Measurements from ENCODE around the gene HEG1.
"Not testable (repeated sequence)": the region's sequence is repeated elsewhere in the genome, so short reads cannot be mapped to it uniquely, and the experiment has no call there.

HEG1 gene, protein sequence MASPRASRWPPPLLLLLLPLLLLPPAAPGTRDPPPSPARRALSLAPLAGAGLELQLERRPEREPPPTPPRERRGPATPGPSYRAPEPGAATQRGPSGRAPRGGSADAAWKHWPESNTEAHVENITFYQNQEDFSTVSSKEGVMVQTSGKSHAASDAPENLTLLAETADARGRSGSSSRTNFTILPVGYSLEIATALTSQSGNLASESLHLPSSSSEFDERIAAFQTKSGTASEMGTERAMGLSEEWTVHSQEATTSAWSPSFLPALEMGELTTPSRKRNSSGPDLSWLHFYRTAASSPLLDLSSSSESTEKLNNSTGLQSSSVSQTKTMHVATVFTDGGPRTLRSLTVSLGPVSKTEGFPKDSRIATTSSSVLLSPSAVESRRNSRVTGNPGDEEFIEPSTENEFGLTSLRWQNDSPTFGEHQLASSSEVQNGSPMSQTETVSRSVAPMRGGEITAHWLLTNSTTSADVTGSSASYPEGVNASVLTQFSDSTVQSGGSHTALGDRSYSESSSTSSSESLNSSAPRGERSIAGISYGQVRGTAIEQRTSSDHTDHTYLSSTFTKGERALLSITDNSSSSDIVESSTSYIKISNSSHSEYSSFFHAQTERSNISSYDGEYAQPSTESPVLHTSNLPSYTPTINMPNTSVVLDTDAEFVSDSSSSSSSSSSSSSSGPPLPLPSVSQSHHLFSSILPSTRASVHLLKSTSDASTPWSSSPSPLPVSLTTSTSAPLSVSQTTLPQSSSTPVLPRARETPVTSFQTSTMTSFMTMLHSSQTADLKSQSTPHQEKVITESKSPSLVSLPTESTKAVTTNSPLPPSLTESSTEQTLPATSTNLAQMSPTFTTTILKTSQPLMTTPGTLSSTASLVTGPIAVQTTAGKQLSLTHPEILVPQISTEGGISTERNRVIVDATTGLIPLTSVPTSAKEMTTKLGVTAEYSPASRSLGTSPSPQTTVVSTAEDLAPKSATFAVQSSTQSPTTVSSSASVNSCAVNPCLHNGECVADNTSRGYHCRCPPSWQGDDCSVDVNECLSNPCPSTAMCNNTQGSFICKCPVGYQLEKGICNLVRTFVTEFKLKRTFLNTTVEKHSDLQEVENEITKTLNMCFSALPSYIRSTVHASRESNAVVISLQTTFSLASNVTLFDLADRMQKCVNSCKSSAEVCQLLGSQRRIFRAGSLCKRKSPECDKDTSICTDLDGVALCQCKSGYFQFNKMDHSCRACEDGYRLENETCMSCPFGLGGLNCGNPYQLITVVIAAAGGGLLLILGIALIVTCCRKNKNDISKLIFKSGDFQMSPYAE (N-terminal part only)

DNA sequence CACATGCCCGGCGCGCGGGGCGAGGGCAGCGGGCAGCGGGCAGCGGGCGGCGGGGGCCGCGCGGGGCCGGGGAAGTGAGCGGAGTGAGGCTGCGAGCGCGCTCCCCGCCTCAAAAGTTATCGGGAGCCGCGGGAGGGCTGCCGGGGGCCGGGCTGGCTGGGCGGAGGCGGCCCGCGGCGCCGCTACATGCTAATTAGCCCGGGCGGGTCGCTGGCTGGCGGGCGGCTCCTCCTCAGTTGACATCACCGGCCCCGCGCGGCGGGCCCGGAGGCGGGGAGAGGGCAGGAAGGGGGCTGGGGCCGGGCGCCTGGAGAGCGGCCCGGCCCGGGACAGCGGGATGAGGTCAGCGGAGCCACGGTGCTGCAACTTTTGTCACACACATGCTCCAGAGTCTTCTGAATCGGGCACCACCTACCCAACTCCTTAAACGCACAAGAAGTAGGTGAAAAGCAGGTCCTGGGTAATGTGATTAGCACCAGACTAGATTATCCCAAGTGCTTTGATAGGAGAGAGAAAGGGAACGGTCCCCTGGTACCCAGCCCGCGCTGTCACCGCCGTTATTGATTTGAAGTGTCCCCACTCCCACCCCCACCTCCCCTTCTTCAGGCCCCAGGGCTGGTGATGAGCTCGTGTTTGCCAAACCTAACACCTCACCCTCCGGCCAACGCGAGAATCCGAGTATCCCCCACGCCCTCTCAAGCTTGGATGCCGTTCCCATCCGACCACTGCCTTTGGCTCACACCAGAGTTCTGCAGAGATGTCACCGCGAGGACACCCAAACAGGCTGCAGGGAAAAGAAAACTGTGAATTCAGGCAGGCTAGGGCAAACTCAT, at the start of gene HEG1:
HEG1 (minus strand) TSS at position 85 of the 833 bp plus-strand sequence. CDS start 107 bp downstream, outside the sequence.
- DNase-seq: peak; percentile 91

DNA sequence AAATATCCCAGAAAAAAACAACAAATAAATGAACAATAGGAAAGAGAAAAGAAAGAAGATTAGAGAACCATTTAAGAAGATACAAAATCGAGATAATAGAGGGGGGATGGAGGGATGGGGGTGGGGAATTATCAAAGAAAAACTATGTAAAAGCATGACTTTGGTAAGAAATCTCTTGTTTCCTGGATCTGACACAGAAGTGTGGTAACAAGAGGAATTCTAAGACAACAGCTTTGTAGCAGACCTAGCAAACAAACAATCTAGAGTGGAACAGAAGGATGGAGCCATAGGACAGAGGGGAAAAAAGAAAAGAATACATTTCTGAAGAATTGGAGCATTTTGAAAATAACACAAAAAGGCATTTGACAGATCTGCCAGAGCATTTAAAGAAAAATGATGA, 49.3 kb upstream of the HEG1 start:
- no peak for DNase-seq

DNA sequence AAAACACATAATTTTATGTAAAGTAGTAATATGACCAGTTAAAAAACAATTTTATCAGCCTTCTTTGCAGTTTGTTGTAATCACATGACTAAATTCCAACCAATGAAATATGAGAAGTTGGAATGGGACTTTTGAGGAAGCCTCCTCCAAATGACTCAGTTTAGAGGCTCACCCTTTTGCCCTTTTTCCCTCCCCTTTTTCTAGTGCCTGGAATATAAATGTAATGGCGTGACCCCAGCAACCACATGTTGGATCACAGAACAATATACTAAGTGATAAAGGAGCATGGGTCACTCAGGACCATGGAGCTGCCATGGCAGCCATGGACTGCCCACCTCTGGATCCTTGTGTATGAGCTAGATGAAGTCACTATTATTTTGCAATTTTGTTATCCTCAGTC, 48.8 kb upstream of the HEG1 start:
- no peak for DNase-seq

DNA sequence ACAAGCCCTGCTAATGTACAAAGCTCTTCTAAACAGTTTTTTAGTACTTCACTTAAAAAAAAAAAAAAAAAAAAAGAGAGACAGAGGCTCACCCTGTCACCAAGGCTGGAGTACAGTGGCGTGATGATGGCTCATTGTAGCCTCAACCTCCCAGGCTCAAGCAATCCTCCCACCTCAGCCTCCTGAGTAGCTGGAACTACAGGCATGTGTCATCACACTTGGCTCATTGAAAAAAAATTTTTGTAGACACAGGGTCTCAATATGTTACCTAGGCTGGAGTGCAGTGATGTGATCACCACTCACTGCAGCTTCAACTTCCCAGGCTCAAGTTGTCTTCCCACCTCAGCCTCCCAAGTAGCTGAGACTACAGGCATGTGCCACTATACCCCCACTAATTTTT, 47.6 kb upstream of the HEG1 start:
- DNase-seq: no peak

DNA sequence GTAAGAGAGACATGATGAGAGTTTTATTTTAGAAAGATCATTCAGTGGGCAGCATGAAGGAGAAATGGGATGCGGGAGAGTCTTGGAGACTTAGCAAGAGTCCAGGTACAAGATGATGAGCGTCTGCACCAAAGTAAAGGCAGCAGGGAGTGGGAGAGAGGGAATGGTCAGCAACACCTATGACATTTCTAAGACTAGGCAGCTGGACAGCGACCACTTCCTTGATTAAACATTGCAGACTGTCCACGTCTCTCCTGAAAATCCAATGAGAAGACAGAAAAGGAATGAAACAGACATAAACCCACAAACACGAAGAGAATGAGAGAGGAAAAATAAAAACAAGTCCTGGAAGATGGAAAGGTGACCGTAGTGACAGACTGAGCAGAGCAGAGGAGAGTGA, 46.7 kb upstream of the HEG1 start:
- DNase-seq: no peak

DNA sequence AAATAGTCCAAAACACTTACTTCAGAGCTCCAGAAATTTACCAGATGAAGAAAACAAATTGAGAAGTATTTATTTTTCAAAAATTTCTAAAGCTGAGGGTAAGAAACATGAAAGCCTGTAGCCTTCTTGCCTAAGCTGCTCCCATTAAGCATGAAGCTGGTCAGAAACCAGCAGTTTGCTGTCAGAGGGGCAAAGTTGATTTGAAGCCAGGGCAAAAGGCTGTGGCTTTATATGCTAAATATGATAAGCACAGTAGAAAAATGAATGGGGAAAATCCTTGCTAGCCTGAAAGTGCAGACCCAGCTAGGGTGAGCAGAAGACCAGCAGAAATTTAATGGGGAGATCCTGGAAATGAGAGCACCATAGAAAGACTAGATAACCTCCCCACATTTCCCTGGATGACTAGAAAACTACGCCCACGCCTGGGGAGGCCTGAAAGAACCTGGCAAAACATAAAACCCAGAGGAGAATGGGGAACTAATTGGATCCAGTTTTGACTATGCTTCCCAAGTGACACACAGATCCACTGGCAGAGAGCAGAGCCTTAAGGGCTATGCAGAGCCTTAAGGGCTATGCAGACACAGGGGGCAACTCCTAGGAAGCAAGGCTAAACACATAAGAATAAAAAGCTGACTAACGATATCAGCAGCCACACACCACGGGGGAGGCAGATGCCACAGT, 43.0 kb upstream of the HEG1 start:
- DNase-seq: no peak

DNA sequence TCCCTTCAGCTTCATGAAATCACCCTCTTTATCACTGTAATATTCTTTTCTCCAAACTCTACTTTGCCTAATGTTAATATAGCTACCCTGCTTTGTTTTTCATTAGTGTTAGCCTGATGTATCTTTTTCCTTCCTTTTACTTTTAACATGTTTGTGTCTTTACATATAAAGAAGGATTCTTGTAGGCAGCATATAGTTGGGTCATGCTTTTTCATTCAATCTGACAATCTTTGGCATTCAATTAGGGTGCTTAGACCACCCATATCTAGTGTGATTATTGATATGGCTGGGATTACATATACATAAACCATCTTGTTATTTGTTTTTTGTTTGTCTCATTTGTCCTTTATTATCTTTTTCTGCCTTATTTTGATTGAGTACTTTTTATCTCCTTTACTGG, 34.9 kb upstream of the HEG1 start:
- no peak for DNase-seq

DNA sequence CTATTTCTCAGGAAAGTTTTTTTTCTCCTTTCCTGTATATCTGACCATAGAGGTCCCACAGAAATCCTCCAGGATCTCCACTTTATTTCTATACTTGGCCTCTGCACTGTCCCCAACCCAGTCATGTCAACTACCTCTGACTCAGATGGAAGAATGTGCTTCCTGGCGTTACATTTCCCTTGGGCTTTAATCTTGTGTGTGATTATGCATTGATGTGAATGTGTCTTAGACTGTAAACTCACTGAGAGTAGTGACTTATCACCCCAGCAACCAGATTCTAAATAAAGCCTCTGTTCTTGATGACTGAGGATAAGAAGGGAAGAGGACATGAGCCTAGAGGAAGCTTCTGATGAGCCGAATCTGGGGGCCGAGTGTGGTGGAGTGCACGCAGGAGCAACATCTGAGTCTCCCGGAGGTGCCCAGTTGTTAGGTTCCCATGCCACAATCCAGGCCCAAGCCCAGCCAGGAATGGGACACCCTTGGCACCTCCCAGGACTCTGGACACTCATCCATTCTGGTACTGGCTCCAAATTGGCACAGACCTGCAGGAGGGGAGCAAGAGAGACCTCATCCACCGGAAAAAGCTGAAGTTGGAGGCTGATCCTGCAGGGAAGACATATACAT, 32.1 kb upstream of the HEG1 start:
- DNase-seq: no peak

DNA sequence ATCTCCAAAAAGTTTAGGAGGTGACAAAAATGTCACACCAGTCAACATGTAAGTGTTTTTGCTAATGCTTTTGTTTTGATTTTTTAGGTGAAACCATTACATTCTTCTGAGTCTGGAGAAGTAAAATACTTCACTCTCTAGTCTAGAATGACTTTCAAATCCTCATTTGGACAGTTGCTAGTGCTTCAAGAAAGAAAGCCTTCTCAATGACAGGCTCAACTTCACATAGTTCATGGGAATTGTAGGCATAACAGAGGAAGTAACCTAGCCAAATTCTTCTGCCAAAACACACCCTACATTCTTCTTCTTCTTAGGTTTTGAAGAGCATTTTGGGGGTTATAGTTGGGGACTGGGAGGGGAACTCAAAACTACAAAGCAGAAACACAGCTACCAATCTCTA, 29.4 kb upstream of the HEG1 start:
- DNase-seq: no peak

DNA sequence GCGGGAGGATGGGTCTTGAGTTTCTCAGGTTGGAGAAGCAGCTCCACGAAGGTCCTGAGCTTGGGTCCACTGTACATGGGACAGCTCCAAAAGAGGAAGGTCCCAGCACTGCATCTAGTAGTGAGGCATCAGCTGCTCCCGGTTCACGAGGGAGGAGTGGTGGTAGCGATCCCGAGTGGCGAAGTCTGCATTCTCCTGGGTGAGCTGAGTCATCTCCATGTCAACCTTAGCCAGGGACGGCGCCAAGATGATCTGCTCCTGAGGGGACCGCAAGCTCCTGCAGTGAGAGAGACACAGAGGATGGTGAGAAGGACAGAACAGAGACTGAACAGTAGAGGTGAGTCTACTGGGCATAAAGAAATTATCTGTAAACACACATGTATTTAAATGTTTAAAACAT, 28.0 kb upstream of the HEG1 start:
- no peak for DNase-seq

DNA sequence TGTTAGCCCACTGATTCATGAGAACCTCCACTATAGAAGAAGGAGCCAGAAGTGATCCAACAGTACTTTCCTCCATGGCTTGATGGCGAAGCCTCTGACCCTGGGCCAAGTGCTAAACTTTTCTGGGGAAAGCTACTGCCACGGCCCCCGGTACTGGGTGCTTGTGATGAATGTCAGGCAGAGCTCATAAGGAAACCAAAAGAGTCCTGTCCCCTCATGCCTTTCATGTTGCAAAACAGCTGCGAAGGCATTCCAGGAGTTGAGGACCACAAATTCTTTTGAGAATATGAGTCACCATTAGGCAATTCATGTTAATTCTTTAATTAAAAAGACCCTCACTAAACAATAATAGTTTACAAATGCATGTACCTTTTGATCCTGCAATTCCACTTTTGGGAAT, 26.5 kb upstream of the HEG1 start:
- not testable (repeated sequence) for DNase-seq

DNA sequence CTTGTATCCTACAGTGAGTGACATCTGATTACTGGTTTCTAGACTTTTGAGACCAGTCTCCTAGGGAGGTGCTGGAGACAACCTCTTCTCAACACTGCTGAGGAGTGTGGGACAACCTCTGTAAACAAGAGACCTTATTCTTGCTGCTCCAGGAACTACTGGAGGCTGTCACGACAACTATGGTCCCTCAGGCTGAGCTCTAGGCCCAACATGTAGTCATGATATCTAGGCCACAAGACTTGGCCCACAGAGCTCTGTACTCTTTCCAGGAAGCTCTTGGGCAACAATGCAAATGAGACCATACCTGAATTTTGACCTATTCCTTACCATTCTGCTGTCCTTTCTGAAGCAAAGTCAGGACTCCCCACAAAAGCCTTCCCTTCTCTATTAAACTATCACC, 24.3 kb upstream of the HEG1 start:
- no peak for DNase-seq

DNA sequence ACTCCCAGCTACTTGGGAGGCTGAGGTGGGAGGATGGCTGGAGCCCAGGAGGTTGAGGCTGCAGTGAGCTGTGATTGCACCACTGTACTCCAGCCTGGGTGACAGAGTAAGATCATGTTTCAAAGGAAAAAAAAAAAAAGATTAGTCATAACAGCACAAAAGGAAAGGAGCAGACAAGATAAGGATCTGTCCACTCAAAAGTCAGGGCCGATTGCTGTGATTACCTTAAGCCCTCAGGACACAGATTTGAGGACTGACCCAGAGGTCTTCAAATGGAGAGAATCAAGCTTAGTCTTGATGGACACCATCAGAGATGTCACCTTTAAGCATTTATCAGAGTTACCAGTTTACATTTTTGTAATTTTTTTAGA, 23.9 kb upstream of the HEG1 start:
- no peak for DNase-seq

DNA sequence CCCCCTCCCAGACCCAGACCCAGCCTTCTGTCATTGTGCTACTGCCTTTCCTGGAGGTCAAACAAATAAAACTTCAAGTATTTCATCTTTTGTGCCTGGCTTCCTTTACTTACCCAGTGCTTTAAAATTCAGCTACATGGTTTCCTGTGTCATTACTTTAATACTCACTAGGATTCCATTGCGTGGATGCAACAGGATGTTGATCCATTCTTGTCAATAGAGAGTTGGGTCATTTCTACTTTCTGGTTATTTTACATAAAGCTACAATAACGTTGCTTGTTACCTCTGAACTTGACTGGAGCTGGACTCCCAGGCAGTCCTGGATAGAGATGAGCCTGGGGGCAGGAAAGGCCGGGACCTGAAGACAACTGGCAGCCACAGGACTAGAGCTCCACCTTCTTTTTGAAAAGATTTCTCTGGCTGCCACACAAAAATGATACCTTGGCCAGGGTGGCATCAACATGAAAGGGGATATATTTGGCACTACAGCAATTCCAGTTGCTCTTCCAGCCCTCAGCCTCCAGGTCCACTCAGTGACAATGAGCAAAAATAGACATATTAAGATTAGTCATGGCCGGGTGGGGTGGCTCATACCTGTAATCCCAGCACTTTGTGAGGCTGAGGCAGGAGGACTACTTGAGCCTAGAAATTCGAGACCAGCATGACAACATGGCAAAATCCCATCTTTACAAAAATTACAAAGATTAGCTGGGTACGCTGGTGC, 23.3 kb upstream of the HEG1 start:
- DNase-seq: no peak

DNA sequence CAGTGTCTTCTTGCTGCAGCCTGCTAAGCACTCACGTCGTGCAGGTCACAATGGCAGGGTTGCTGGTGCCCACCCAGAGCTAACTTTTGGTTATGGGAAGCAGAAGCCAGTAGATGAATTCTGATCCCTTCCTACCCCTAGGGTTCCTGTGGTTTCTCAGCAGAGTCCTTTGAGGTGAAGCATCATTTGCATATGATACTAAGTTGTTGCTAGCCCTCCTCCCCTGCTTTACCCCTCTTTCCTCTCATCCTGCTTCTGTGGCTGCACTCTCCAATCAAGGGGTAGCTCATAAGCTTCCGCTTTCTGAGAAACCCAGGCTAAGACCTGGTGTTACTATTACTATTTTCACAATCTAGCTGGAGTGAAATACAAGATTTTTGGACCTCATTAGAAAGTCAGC, 22.1 kb upstream of the HEG1 start:
- no peak for DNase-seq

DNA sequence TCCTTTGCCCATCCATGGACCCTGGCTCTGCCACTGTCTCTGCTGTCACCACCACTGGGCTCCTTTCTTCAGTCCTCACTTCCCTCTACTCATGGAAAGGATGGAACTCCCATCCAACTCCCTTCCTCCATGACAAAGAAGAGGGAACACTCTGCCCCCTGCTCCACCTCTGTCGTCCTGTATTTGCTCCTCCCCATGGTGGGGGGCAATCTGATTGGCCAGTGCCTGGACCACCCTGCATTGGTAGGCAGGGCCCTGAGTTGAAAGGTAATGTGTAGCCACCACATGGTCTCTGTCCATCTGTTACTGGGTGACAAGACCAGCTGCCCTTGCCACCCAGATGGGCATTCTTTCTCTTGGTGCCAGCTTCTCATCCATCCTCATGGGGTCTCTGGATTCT, 20.7 kb upstream of the HEG1 start:
- no peak for DNase-seq

DNA sequence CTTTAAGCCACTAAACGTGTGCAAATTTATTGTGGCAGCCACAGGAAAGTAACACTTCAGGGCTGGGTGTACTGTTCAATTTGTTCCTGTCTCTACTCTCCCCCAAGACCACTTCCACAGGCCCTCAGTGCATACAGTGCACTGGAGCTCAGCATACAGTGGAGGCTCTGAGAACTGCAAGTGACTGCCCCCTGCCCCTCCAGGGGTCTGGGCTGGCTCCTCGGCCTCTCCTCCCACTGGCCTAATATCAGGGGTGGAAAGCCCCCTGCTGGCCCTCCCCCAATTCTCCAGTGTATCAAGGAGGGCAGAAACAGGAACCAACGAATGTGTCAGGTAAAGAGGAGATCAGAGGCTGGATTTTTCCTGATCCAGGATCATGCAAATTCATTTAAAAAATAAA, 19.9 kb upstream of the HEG1 start:
- DNase-seq: no peak

DNA sequence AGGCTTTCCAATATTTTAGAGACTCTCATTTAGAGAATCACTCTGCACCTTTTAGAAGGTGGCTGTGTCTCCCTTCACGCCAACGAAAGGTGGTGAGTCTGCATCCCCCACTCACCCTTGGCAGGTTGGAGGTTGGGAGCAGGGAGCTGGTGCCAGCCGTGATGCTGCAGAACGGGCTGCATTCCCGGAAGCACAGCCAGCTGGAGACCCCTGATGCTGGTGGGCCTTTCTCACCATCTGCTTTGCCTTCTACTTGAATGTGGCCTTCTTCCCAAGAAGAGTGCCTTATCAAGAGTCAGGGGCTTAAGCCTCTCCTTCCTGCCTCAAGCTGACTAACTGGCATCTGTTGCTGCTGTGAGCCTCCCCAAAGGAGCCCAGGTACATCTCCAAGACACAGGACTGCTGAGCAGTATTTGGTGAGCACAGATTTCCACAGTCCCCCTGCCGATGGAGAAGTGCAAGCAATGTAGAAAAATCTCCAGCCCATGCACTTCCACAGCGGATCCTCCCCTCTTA, 17.7 kb upstream of the HEG1 start:
- no peak for DNase-seq

DNA sequence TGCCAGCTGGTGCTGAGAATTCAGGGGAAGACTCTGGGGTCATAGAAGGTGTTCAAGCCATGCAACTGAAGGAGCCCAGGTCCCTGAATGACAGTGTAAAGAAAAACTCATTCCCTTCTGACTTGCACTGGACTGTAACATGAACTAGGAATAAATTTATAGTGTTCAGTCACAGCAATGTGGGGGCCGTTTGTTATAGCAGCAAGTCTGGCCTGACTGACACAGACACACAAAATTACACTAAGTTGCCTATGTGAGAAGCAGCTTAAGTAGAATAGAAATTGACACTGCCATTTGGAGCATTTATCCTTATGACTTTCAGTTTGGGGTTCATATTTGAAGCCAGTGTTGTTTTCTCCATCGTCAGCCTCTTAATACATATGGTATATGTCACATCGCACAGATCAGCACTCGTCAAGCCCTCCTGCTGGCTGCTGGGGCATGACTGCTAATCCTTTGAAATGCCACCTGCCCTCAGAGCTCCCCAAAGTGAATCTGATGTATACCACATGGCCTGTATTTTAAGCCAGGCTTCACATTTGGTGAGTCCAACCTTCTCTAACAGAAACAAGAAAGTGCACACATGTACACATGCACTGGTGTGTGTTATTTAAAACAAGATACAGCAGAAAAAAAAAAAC, 17.1 kb upstream of the HEG1 start:
- no peak for DNase-seq

DNA sequence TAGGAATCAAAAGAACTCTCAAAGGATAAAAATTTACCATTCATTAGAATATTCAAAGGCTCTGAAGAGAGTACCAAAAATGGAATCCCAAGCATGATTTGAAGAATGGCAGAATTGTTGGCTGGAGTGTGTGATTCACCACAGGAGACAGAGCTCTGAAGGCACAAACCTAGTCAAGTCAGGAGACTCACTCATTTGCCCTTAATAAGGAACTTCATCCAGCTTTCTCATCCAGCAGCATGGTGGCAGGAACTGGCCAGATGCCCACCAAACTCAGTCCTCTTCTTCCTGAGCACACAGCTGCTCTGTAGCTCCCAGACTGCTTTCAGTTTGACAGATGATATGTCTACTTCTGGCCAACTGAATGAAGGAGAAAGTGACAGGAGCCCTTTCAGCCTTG, 16.5 kb upstream of the HEG1 start:
- no peak for DNase-seq
